22Rv1 (cell line): Measurements from ENCODE around the gene PRPS2.

ENCODE experiments used
- CTCF ChIP-seq: fragments of 450-650 bp; IDR thresholded peaks from 2 replicates; pipeline ENCODE4 v1.5.1; 2017; ENCODE audit warnings: mild to moderate bottlenecking
- ZFX ChIP-seq: fragments of 450-650 bp; IDR thresholded peaks from 2 replicates; pipeline ENCODE4 v1.6.1; 2017; ENCODE audit warnings: antibody characterized with exemption, borderline replicate concordance

DNA sequence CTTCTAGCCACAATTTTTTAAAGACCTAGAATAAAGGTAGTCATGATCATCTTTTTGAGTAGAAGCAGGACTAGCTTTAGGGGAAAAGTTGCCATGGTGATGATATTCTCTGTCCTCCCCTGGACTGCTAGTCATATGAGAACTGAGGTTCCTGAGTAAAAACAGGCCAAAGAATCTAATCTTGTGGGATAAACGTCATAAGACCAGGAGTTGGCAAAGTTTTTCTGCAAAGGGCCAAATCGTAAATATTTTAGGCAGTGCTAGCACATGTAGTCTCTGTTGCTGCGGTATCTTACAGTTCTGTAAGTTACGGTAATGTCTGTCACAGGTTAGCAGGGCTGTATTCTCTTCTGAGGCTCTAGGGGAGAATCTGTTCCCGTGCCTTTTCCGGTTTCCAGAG lies 3.4 kb downstream of the PRPS2 start:
- TF ChIP-seq CTCF (no peak), ZFX (no peak)
